Endodermal cell (in vitro differentiated cells): Measurements from ENCODE around the gene TXK. TPM values are rescaled to one million over a fixed set of nuclear protein-coding genes. Genes with fewer than 3 reads are reported as not detected.

Experiments used
- DNase-seq: peaks from one replicate; pipeline ENCODE4 v3.0.0-alpha.2; 2017
- H3K27ac ChIP-seq: 2 replicates; pipeline ENCODE4 v1.5.1; 2013; ENCODE audit warnings: mild to moderate bottlenecking, low read depth, low read length, moderate library complexity
- H3K27me3 ChIP-seq: 2 replicates; pipeline ENCODE4 v1.6.1; 2013; ENCODE audit warnings: mild to moderate bottlenecking, low read length, moderate library complexity; ENCODE audit not compliant: insufficient read depth, control insufficient read depth, poor library complexity, severe bottlenecking
- H3K36me3 ChIP-seq: 2 replicates; pipeline ENCODE4 v1.7.0; 2013; ENCODE audit warnings: mild to moderate bottlenecking, low read length, moderate library complexity; ENCODE audit not compliant: control insufficient read depth, insufficient read depth
- H3K4me1 ChIP-seq: one replicate; pipeline ENCODE4 v1.7.0; 2013; ENCODE audit warnings: low read length; ENCODE audit not compliant: control insufficient read depth, insufficient read depth
- H3K4me3 ChIP-seq: 2 replicates; pipeline ENCODE4 v1.5.1; 2013; ENCODE audit warnings: mild to moderate bottlenecking, low read length, moderate library complexity
- H3K9ac ChIP-seq: 2 replicates; pipeline ENCODE4 v1.6.1; 2013; ENCODE audit warnings: mild to moderate bottlenecking, low read length, moderate library complexity; ENCODE audit not compliant: poor library complexity, severe bottlenecking; ENCODE audit errors: extremely low read depth
- H3K9me3 ChIP-seq: 2 replicates; pipeline ENCODE4 v1.6.1; 2013; ENCODE audit warnings: mild to moderate bottlenecking, low read length, moderate library complexity; ENCODE audit not compliant: control insufficient read depth
- H3K27ac Mint-ChIP-seq: 2 replicates; pipeline ENCODE4 v1.8.0; 2020; ENCODE audit warnings: mixed read lengths
- H3K27me3 Mint-ChIP-seq: 2 replicates; pipeline ENCODE4 v1.8.0; 2021; ENCODE audit warnings: mild to moderate bottlenecking, mixed read lengths; ENCODE audit not compliant: insufficient read depth
- H3K36me3 Mint-ChIP-seq: 2 replicates; pipeline ENCODE4 v1.8.0; 2020; ENCODE audit warnings: low read depth, mixed read lengths
- H3K4me1 Mint-ChIP-seq: 2 replicates; pipeline ENCODE4 v1.8.0; 2020; ENCODE audit warnings: mixed read lengths
- H3K4me3 Mint-ChIP-seq: 2 replicates; pipeline ENCODE4 v1.8.0; 2020; ENCODE audit warnings: mild to moderate bottlenecking, moderate library complexity, mixed read lengths
- H3K9me3 Mint-ChIP-seq: 2 replicates; pipeline ENCODE4 v1.8.0; 2020; ENCODE audit warnings: mild to moderate bottlenecking, mixed read lengths
- CTCF ChIP-seq: fragments of 200-600 bp; sonication (generic); conservative IDR thresholded peaks from 2 replicates; pipeline ENCODE4 v1.5.0; 2021; ENCODE audit warnings: antibody characterized with exemption, mild to moderate bottlenecking
- WGBS, 2 experiments: methylation state at CpG; one replicate each; pipeline versions ENCODE4 v1.1.5 to v1.1.7; 2013; ENCODE audit warnings: missing lambda C conversion rate in 2 of 2, mixed read lengths in 1 of 2; ENCODE audit not compliant: insufficient coverage in 1 of 2, insufficient read length in 1 of 2; 5-methylcytosine and 5-hydroxymethylcytosine counted together
- total RNA-seq, 2 donors: library from RNA; stranded (reverse); fragmentation: NEBNext Ultra II Directional in 1 of 2; extraction: Animal tissue kit (Norgen Biotek cat#: 25700) in 1 of 2; gene quantifications; 2 replicates in 1 of 2; 3 replicates in 1 of 2; pipeline ENCODE4 v1.2.1, GENCODE V29; 2021

The TXK gene
- total RNA-seq, 2 donors from 2014 or later, result 0.66 to 0.68 TPM

GRCh38 chr4:48175806-48176205, 41.8 kb upstream of the TXK start:
- Histone ChIP-seq H3K36me3 (no peaks in the 10 kb centered on the region), H3K4me3 (no peak overlapping the region), H3K27ac (no peak overlapping the region), H3K27me3 (no peaks in the 10 kb centered on the region), H3K9me3 (peaks cover 7% of the 10 kb centered on the region), H3K9ac (no peak overlapping the region), H3K4me1 (peaks cover 6% of the 10 kb centered on the region)
- Mint-ChIP-seq H3K27me3 (no peaks in the 10 kb centered on the region), H3K4me1 (peaks cover 28% of the 10 kb centered on the region), H3K4me3 (no peak overlapping the region), H3K9me3 (peaks cover 17% of the 10 kb centered on the region), H3K27ac (peak overlapping the region; percentile 41), H3K36me3 (peaks cover 9% of the 10 kb centered on the region)
- TF ChIP-seq CTCF, result no peak
- no peak for DNase-seq

GRCh38 chr4:48175328-48175727, 41.3 kb upstream of the TXK start:
- WGBS, 2 experiments, result 47 to 68% methylated on average over 4 to 6 of the region's 7 CpGs
- peaks cover 6% of the 10 kb centered on the region for H3K4me1 ChIP-seq
- DNase-seq, result peak; percentile 84
- no peaks in the 10 kb centered on the region for H3K27me3 ChIP-seq
- no peak overlapping the region for H3K9ac ChIP-seq
- no peaks in the 10 kb centered on the region for H3K27me3 Mint-ChIP-seq
- H3K4me3 ChIP-seq, result no peak overlapping the region
- H3K4me1 Mint-ChIP-seq, result peaks cover 25% of the 10 kb centered on the region
- H3K36me3 Mint-ChIP-seq, result peaks cover 9% of the 10 kb centered on the region
- TF ChIP-seq CTCF, result no peak
- H3K36me3 ChIP-seq, result no peaks in the 10 kb centered on the region
- no peak overlapping the region for H3K4me3 Mint-ChIP-seq
- H3K9me3 Mint-ChIP-seq, result peaks cover 17% of the 10 kb centered on the region
- H3K27ac ChIP-seq, result no peak overlapping the region
- peak overlapping the region; percentile 86 for H3K27ac Mint-ChIP-seq
- peaks cover 7% of the 10 kb centered on the region for H3K9me3 ChIP-seq

GRCh38 chr4:48173056-48173991, 39.3 kb upstream of the TXK start:
- H3K27ac ChIP-seq, result no peak overlapping the region
- H3K36me3 Mint-ChIP-seq, result peaks cover 9% of the 10 kb centered on the region
- H3K4me1 Mint-ChIP-seq, result peaks cover 22% of the 10 kb centered on the region
- no peak overlapping the region for H3K4me3 Mint-ChIP-seq
- no peaks in the 10 kb centered on the region for H3K27me3 Mint-ChIP-seq
- no peak overlapping the region for H3K9ac ChIP-seq
- H3K36me3 ChIP-seq, result no peaks in the 10 kb centered on the region
- 79% methylated on average over 6 of the region's 6 CpGs; no CpG with 5 or more reads in 1 of the 2 experiments for WGBS, 2 experiments
- peak overlapping the region; percentile 93 for H3K27ac Mint-ChIP-seq
- peak; percentile 68 for DNase-seq
- no peaks in the 10 kb centered on the region for H3K27me3 ChIP-seq
- H3K4me1 ChIP-seq, result peaks cover 6% of the 10 kb centered on the region
- no peak for TF ChIP-seq CTCF
- H3K9me3 Mint-ChIP-seq, result peaks cover 12% of the 10 kb centered on the region
- peaks cover 7% of the 10 kb centered on the region for H3K9me3 ChIP-seq
- no peak overlapping the region for H3K4me3 ChIP-seq
